ENCODE data around the gene IGFL1.
"Not testable (repeated sequence)": the region's sequence is repeated elsewhere in the genome, so short reads cannot be mapped to it uniquely, and the experiment has no call there.

The IGFL1 gene

DNA sequence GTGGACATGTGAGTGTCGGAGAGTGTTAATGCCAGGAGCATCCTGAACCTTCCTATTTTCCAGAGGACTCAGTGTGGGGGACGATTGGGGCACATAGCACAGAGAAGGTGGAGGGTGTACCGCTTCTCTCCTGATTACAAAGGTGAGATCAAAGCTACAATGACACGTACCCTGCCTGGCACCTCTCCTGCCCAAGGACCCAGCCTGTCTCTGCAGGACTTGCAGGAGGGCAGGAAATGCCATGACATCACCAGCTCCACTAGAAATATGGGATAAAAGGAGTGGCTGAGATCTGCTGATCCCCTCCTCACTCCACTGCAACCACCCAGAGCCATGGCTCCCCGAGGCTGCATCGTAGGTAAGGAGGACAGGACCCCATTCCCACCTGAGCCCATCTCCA lies at the start of gene IGFL1:
Gene IGFL1 (plus strand): TSS at position 301 of the 400 bp plus-strand sequence. CDS start 33 bp downstream, at position 334.
- no peak for DNase-seq

DNA sequence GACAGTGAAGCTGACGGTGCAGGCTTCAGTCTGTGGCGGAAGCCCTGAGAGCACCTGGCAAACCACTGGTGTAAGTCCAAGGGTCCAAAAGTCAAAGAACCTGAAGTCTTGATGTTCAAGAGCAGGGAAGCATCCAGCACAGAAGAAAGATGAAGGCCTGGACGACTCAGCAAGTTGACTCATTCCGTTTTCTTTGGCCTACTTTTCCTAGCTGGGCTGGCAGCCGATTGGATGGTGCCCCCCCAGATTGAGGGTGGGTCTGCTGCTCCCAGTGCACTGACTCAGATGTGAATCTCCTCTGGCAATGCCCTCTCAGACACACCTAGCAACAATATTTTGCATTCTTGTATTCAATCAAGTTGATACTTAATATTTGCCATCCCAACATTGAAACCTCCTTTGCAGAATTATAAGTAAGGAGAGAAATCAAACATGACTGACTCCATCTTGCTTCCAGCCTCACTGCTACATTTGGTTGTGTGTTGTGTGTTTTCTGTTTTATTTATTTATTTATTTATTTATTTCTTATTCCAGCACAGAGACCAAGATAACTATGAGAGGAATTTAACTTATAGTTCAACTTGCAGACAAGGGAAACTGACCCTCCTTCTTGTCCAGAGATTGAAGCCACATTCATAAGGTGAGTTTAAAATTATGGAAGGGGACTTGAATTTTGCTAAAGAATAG lies 48.7 kb upstream of the IGFL1 start:
- no peak for DNase-seq

DNA sequence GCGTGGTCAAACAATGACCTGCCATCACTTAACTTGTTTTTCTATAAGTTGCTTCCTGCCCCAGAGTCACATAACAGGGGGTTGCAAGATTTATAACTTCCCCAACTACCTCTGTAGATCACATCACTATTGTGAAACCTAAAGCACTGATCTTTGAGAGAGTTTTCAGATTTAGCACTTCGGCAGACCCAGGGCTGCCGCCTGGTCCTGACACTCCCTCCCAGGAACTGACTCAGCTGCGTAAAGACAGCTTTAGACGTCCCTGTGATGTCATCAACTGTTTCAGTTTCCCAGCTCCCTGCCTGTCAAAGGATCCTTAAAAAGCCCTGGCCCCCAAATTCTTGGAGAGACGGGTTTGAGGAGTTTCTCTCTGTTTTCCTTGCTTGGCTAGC lies 48.2 kb upstream of the IGFL1 start:
- DNase-seq = no peak

DNA sequence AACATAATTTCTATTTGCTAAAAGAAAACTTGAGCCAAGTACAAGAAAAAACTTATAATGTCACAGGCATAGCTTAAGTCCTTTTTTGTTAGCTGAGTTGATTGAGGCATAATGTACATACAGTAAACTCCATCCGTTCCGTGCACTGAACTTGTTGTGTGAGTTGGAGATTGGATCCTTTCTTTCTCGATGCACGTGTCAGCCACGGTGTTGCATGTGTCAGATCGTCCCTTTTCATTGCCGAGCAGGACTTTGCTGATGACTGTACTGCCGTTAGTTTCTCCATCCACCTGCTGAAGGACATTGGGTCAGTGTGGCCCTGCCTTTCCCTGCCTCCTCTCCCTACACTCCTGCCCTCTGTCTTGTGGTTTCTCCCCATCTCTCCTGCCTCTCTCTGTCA lies 47.1 kb upstream of the IGFL1 start:
- no peak for DNase-seq

DNA sequence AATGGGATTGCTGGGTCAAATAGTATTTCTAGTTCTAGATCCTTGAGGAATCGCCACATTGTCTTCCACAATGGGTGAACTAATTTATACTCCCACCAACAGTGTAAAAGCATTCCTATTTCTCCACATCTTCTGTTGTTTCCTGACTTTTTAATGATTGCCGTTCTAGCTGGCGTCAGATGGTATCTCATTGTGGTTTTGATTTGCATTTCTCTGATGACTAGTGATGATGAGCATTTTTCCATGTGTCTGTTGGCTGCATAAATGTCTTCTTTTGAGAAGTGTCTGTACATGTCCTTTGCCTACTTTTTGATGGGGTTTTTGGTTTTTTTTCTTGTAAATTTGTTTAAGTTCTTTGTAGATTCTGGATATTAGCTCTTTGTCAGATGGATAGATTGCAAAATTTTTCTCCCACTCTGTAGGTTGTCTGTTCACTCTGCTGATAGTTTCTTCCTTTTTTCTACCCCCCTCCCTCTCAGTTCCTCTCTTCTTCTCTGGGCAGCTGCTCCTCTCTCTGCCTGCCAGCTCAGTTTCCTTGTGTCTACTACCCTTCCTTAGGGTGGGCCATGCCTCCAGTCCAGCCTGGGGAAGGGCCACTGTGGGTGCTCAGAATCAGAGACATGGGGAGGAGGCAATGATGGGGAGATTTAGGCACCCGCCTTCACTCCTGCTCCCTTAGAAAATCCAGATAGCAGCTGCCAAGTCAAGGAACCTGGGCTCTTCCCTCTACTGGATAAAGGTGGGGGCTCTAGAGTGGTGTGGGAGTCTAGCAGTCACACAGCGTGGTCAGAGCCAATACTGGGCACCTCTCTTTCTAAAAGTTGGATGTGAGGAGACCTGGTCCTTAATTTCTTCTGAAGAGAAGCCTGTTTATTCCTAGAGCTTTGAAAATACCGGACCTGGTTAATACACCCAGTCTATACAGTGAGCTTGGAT lies 44.5 kb upstream of the IGFL1 start:
- DNase-seq = not testable (repeated sequence)

DNA sequence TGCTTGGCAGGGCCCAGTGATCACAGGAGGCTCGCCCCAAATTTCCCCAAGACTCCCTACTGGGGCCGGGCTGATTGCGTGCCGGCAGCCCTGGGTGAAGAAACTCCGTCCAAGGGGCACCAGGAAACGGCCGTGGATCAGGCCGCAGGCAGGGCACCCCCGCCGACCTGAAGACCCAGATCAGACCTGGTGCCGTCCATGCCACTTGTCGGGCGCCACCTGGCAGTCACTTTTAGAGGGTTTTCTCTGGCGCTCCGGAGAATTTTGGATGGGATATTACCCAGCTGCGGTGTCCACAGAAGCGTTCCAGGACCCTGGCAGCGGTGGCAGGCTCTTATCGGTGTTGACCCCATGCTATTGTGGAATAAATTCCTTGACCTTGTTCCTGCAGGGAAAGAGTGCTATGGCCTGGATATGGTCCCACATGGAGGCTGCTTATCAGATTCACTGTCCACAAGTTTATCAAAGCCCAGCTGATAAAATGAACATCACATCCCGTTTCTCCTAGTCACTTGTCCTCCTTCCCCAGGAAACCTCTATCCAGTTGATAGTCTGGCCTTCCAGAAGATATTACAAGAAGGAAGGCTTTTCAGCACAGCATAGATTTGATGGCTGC lies 43.3 kb upstream of the IGFL1 start:
- no peak for DNase-seq

DNA sequence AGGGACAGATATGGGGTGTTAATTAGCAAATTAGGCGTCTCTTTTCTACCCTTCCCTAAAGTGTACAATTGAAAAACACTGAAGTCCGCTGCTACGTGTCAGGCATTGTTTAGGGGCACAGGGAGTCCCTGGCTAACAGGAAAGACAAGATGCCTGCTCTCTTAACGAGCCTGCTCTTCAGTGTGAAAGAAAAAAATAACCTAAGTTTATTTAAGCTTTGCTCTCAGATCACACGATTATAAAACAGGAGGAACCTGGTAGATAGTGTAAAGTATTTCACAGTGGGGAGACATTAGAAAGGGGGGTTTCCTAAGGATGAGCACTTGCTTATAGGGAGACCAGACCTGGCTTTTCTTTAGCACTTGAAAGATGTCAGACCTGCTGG lies 42.8 kb upstream of the IGFL1 start:
- DNase-seq = no peak

DNA sequence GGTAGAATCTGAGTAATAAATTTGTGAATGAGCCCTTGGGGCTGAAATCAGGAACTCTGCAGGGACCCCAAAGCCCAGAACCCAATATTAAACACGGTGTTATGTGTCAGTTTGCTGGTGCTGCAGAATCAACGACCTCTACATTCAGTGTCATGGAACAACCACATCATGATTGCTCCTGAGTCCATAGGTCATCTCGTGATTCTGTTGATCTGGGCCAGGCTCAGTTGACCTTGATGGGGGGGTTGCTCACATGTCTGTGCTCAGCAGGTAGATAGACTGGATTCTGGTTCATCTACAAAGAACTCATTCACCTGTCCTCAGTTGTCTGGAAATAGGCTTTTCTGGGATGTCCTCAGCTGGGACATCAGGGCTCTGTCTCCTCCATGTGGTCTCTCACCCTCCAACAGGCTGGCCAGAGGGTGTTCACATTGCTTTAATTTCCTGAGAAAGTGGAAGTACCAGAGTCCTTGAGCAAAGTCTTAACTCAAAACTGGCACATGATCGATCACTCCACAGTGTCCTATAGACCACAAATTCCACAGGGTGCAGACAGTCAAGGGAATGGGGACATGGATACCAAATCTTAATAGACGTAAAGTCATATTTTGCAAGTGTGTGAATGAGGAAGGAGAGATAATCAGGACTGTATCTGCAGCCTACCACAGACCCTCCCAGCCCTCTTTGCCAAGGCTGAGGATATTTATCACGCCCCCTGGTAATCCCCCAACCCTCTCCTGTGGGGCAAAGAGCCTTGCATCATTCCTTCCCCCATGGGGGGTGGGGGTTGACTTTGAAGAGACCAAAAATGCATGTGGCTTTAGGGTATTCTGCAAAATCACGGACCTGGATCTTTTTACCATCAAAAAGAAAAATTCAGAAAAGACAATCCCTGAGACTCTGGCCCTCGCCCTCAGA lies 39.3 kb upstream of the IGFL1 start:
- DNase-seq = no peak

DNA sequence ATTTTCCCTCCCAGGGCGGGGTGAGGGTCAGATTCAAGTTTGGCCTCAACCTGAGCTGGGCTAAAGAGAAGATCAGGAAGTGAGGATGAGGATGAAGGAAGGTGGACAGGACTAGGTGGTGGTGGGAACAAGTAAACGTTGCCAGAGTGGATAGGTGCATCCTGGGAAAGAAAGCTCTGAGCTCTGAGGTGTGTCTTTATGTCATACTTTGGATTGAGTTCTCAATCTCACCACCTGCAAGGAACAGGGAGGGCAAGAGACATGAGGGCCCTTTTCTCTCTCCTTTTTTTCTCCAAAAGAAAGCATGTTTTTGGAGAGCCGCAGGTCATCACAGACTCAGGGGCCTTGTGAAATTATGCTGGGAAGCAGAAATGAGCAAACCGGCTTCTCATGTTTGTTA lies 38.2 kb upstream of the IGFL1 start:
- no peak for DNase-seq

DNA sequence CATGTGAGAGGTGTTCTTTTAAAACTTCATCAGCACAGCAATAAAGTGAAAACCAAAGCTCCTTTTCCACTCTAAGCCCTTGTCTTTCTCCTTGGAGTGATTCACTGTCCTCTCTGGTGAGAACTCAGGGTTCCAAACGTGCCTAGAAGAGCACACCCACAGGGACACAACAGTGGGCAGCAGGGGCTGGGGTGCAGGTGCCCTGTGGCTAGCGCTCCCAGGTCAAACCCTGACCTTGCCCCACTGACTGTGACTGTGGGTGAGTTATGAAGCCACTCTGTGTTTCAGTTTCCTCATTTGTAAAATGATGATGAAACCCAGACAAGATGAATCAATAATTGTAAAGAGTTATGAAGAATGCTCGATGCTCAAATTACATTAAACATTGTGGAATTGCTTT lies 37.6 kb upstream of the IGFL1 start:
- DNase-seq = no peak

DNA sequence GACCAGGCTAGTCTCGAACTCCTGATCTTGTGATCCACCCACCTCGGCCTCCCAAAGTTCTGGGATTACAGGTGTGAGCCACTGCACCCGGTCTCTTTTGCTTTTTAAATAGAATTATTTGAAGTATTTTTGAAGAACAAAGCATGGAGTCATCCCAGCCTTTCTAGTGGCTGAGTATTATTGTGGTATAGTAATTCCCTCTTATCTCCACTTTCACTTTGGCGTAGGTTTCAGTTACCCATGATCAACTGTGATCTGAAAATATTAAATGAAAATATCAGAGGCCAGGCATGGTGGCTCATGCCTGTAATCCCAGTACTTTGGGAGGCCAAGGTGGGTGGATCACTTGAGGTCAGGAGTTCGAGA lies 36.9 kb upstream of the IGFL1 start:
- DNase-seq = not testable (repeated sequence)

DNA sequence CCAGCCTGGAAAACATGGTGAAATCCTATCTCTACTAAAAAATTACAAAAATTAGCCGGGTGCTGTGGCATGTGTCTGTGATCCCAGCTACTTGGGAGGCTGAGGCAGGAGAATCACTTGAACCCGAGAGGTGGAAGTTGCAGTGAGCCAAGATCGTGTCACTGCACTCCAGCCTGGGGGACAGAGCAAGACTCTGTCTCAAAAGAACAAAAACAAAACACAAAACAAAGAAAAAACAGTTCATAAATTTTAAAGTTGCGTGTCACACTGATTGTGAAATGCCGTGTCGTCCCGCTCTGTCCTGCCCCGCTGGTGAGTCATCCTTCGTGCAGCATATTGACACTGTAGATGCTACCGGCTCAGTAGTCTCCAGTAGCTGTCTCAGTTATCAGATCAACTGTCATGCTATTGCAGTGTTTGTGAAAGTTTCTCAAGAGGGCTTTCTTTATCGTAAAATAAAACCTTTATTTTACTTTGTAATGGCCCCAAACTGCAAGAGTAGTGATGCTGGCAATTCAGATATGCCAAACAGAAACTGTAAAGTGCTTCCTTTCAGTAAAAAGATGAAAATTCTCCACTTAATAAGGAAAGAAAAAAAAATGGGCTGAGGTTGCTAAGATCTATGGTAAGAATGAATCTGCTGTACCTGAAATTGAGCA lies 36.4 kb upstream of the IGFL1 start:
- DNase-seq = no peak

DNA sequence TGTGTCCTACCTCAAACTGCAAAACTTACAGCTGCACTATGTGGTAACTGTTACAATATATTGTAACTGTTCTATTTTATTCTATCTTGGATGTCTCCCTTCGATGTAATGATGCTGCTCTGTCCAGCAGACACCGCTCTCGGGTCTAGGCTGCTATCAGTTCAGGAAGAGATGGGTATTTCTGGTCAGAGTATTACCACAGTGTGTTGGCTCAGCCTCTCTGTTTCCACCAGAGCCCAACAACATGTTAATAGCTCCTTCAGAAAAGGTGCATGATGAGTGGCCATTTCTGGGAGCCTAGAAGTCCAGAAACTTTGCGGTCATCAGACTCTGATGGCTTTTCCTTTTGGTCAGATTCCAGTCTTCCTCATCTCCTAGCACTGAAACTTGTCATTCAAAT lies 35.9 kb upstream of the IGFL1 start:
- no peak for DNase-seq

DNA sequence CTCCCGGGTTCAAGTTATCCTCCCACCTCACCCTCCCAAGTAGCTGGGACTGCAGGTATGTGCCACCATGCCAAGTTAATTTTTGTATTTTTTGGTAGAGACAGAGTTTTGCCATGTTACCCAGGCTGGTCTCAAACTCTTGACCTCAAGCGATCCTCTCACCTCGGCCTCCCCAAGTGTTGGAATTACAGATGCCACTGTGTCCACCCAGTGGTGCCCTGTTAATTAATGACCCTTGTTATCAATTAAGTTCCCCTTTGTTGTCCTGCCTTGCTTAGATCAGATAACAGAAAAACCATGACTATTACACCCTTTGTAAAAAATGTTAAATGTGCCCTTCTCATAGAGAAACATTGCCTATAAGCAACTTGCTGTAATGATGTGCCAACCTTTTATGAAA lies 34.4 kb upstream of the IGFL1 start:
- no peak for DNase-seq

DNA sequence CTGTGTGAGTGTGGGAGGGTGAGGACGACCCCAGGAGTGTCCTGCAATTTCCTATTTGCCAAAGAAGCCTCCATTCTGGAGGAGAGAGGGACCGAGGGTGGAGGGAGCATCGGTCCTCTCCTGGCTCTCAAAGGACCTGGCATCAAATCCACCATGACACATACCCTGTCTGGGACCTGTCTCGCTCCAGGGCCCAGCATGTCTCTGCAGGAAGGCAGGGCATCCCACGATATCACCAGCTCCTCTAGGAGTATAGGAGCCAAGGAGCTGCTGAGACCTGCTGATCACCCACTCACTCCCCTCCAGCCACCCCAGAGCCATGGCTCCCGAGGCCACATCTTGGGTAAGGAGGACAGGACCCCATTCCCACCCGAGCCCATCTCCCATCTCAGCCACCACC lies 33.6 kb upstream of the IGFL1 start:
- DNase-seq = not testable (repeated sequence)

DNA sequence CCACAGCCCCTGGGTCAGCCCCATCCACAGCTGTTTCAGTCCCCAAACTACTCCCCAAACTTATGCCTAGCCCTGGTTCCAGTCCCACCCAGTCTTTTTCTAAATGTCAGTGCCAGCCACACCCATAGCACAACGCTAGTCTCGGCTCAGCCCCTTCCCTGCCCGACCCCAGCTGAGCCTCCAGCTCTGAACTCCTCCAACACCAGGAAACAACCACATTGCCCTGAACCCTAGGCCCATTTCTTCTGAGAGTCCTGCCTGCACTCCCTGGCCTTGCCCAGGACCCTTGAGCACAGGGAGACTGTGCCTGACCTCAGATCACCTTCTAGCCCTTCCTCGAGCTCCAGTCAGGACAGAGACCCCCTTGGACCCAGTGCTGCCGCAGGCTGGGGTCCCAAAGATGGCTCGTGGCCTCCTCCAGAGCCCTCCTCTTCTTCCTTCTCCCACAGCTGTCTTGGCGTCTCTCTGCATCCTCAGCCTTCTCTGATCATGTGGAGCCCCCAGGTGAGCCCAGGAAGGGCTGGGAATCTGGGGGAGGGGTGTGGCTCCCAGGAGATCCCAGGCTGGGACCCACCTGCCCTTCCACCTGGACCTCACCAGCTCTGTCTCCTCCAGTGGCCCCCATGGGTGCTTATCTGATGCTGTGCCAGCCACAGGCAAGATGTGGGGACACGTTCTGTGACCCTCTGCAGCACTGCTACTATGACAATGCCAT lies 33.0 kb upstream of the IGFL1 start:
- DNase-seq = no peak

DNA sequence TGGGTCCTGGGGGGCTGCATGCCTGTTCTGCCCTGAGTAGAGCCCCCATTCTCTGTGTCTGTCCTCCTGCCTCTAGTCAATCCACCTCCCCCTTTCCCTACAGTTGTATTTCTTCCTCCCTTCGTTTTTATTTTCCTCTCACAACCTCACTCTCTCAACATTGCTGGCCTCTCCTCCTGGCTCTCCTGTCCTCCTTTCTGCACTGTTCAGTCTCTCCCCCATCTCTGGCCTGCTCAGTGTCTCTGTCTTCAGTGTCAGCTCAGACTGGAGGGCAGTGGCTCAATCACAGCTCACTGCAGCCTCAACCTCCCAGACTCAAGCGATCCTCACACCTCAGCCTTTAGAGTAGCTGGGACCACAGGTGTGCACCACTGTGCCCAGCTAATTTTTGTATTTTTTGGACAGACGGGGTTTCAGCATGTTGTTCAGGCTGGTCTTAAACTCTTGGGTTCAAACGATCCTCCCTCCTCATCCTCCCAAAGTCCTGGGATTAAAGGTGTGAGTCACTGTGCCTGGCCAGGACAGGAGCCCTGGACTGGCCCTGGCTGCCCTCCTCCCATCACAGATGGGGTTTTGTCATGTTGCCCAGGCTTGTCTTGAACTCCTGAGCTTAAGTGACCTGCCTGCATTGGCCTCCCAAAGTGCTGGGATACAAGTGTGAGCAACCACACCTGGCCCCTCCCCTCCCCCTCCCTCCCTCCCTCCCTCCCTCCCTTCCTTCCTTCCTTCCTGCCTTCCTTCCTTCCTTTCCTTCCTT lies 32.0 kb upstream of the IGFL1 start:
- DNase-seq = no peak

DNA sequence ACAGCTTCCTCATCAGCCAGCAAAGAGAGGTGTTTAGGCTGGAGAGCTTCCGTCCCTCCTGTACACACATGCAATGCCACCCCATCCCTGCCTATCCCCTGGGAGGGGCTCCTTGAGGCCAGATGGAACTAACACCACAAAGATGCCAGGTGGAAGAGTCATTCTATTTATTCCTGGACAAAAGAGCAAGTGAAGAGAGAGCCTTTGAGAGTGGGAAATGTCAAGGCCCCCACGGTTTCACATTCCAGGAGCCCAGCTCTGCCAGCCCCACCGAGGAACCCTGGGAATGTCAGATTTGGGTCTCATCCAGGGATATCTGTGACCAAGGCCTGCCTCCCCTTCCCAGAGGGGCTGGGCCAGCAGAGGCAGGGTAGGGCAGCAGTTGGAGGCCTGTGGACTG lies 30.8 kb upstream of the IGFL1 start:
- no peak for DNase-seq

DNA sequence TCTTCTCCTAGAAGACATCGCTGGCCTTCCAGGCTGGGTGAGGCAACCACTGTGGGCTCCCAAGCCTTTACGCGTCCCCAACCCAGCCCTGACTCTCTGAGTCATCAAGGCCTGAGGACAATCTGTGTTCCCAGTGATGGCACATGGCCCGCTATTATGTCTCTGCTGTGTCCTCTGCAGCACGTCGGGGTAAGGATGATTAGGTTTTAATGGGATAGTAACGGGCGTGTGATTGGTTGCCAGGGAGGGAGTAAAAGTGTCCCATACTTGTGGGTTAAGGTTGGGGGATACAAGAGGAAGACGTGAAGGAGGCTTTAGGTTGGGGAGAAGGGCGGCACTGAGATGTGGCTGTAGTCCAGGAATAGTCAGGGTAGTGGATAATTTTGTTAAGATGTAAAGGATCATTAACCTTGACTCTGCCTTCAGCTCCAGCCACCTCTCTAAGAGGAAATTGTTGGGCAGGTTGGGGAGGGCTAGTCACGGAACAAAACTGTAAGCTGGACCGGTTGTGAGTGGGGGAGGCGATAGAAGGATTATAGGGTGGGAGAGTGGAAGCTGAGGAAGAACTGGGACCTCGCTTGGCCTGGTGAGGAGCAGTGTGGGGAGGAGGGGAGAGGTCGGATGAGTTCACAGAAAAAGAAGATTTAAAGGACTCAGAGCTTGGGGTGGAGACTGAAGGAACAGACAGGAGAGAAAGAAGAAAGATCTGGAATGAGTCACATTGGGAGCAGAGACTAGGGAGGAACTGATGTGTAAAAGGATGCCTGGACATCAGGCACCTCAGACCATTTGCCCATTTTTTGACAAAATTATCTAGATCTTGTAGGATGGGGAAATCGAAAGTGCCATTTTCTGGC lies 27.9 kb upstream of the IGFL1 start:
- DNase-seq = no peak

DNA sequence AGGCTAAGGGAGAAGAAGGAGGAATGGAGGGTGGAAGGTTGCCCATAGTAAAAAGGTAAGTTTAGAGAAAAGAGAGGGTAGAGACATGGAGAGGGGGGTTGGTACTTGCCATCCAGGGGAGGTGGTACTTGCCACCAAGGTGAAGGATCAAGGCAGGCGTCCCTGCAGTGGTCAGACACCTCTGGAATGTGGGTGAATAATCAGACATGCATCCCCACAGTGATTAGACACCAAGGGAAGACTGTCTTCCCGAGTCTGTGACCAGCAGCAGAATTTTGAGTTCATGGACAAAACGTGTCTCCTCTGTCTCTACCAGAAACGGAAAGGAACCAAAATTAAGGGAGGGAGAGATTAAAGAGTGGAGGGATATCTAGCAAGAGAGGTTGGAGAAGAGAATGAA lies 27.1 kb upstream of the IGFL1 start:
- DNase-seq = no peak
